Measurements from ENCODE around the gene EIPR1. TPM values are rescaled to one million over a fixed set of nuclear protein-coding genes. Genes with fewer than 3 reads are reported as not detected.
A peak's percentile ranks its signal among the peaks of the same experiment; 100 is the strongest.

EIPR1 gene
- total RNA-seq, 2 experiments from 2014 or later = 36.2 to 42.7 TPM

- POLR2A ChIA-PET = no interaction called here
- Mint-ChIP-seq H3K27me3 (no peaks in the 10 kb centered on the region), H3K36me3 (ENCODE audit: low read depth) (peaks cover 35% of the 10 kb centered on the region), H3K4me1 (peaks cover 4% of the 10 kb centered on the region), H3K27ac (no peak overlapping the region), H3K4me3 (no peak overlapping the region), H3K9me3 (peaks cover 21% of the 10 kb centered on the region)
- no peak for DNase-seq
- CTCF ChIA-PET = no interaction called here
These were observed 148.4 kb downstream of the EIPR1 start for GRCh38 chr2:3229221-3229620.

GRCh38 chr2:3224681-3225080 is 152.9 kb downstream of the EIPR1 start:
- Mint-ChIP-seq H3K9me3 (peaks cover 22% of the 10 kb centered on the region), H3K4me1 (peaks cover 29% of the 10 kb centered on the region), H3K27me3 (no peaks in the 10 kb centered on the region), H3K36me3 (ENCODE audit: low read depth) (peaks cover 24% of the 10 kb centered on the region), H3K4me3 (no peak overlapping the region), H3K27ac (no peak overlapping the region)
- ChIA-PET CTCF (interaction anchor here (0.6 kb wide), 1 partner anchor 63 kb away, joined by 3 read pairs; no protein-coding TSS in a partner anchor), POLR2A (no interaction called here)
- DNase-seq = no peak

- H3K27ac Mint-ChIP-seq = peak overlapping the region; percentile 85
- POLR2A ChIA-PET = no interaction called here
- H3K4me3 Mint-ChIP-seq = no peak overlapping the region
- H3K9me3 Mint-ChIP-seq = peaks cover 16% of the 10 kb centered on the region
- H3K27me3 Mint-ChIP-seq = no peaks in the 10 kb centered on the region
- peak; percentile 47 for DNase-seq
- CTCF ChIA-PET = interaction anchor here (1.1 kb wide), 1 partner anchor 13 kb away, joined by 3 read pairs; no protein-coding TSS in a partner anchor
- H3K36me3 Mint-ChIP-seq (ENCODE audit: low read depth) = peaks cover 18% of the 10 kb centered on the region
- peaks cover 29% of the 10 kb centered on the region for H3K4me1 Mint-ChIP-seq
These were observed 154.3 kb downstream of the EIPR1 start for GRCh38 chr2:3223080-3223923.

- CTCF ChIA-PET = interaction anchor here (1.1 kb wide), 1 partner anchor 14 kb away, joined by 3 read pairs; no protein-coding TSS in a partner anchor
- Mint-ChIP-seq H3K4me1 (peaks cover 31% of the 10 kb centered on the region), H3K27me3 (no peaks in the 10 kb centered on the region), H3K9me3 (peaks cover 16% of the 10 kb centered on the region), H3K36me3 (ENCODE audit: low read depth) (peaks cover 17% of the 10 kb centered on the region), H3K4me3 (no peak overlapping the region), H3K27ac (peak overlapping the region; percentile 85)
- POLR2A ChIA-PET = no interaction called here
- DNase-seq = peak; percentile 55
These were observed 155.0 kb downstream of the EIPR1 start for GRCh38 chr2:3222636-3223035.

GRCh38 chr2:3219536-3219935 is 158.1 kb downstream of the EIPR1 start:
- peaks cover 19% of the 10 kb centered on the region for H3K9me3 Mint-ChIP-seq
- POLR2A ChIA-PET = no interaction called here
- no peak for DNase-seq
- CTCF ChIA-PET = no interaction called here
- no peak overlapping the region for H3K27ac Mint-ChIP-seq
- no peaks in the 10 kb centered on the region for H3K27me3 Mint-ChIP-seq
- no peak overlapping the region for H3K4me3 Mint-ChIP-seq
- peaks cover 31% of the 10 kb centered on the region for H3K4me1 Mint-ChIP-seq
- H3K36me3 Mint-ChIP-seq (ENCODE audit: low read depth) = peaks cover 12% of the 10 kb centered on the region

GRCh38 chr2:3217646-3218045 is 160.0 kb downstream of the EIPR1 start:
- Mint-ChIP-seq H3K27me3 (no peaks in the 10 kb centered on the region), H3K4me3 (no peak overlapping the region), H3K27ac (no peak overlapping the region), H3K36me3 (ENCODE audit: low read depth) (peaks cover 14% of the 10 kb centered on the region), H3K4me1 (peaks cover 13% of the 10 kb centered on the region), H3K9me3 (peaks cover 18% of the 10 kb centered on the region)
- ChIA-PET POLR2A (no interaction called here), CTCF (interaction anchor here (1.7 to 1.9 kb wide), 2 partner anchors 8 to 12 kb away, joined by 4 to 6 read pairs; no protein-coding TSS in a partner anchor)
- no peak for DNase-seq

GRCh38 chr2:3216841-3217495 is 160.7 kb downstream of the EIPR1 start:
- no peak for DNase-seq
- H3K4me1 Mint-ChIP-seq = peaks cover 6% of the 10 kb centered on the region
- ChIA-PET CTCF (interaction anchor here (1.7 to 1.9 kb wide), 2 partner anchors 9 to 11 kb away, joined by 4 to 6 read pairs; no protein-coding TSS in a partner anchor), POLR2A (no interaction called here)
- no peaks in the 10 kb centered on the region for H3K27me3 Mint-ChIP-seq
- H3K27ac Mint-ChIP-seq = no peak overlapping the region
- H3K9me3 Mint-ChIP-seq = peaks cover 17% of the 10 kb centered on the region
- no peak overlapping the region for H3K4me3 Mint-ChIP-seq
- H3K36me3 Mint-ChIP-seq (ENCODE audit: low read depth) = peaks cover 14% of the 10 kb centered on the region

GRCh38 chr2:3214806-3215404 is 162.7 kb downstream of the EIPR1 start:
- Mint-ChIP-seq H3K36me3 (ENCODE audit: low read depth) (peaks cover 5% of the 10 kb centered on the region), H3K4me3 (no peak overlapping the region), H3K4me1 (peaks cover 4% of the 10 kb centered on the region), H3K27ac (peak overlapping the region; percentile 9), H3K27me3 (no peaks in the 10 kb centered on the region), H3K9me3 (peaks cover 6% of the 10 kb centered on the region)
- ChIA-PET CTCF (interaction anchor here (1.4 kb wide), 1 partner anchor 19 kb away, joined by 4 read pairs; no protein-coding TSS in a partner anchor), POLR2A (no interaction called here)
- no peak for DNase-seq

GRCh38 chr2:3214065-3214464 is 163.6 kb downstream of the EIPR1 start:
- Mint-ChIP-seq H3K9me3 (peaks cover 6% of the 10 kb centered on the region), H3K4me3 (no peak overlapping the region), H3K36me3 (ENCODE audit: low read depth) (peaks cover 3% of the 10 kb centered on the region), H3K27ac (no peak overlapping the region), H3K27me3 (no peaks in the 10 kb centered on the region), H3K4me1 (peaks cover 4% of the 10 kb centered on the region)
- DNase-seq = no peak
- ChIA-PET CTCF (no interaction called here), POLR2A (no interaction called here)

GRCh38 chr2:3212984-3213383 is 164.6 kb downstream of the EIPR1 start:
- no peaks in the 10 kb centered on the region for H3K27me3 Mint-ChIP-seq
- H3K27ac Mint-ChIP-seq = no peak overlapping the region
- H3K4me3 Mint-ChIP-seq = no peak overlapping the region
- ChIA-PET POLR2A (no interaction called here), CTCF (no interaction called here)
- DNase-seq = no peak
- H3K9me3 Mint-ChIP-seq = peaks cover 6% of the 10 kb centered on the region
- peaks cover 3% of the 10 kb centered on the region for H3K36me3 Mint-ChIP-seq (ENCODE audit: low read depth)
- H3K4me1 Mint-ChIP-seq = peaks cover 4% of the 10 kb centered on the region

- Mint-ChIP-seq H3K4me3 (no peak overlapping the region), H3K27ac (no peak overlapping the region), H3K36me3 (ENCODE audit: low read depth) (peaks cover 3% of the 10 kb centered on the region), H3K9me3 (peaks cover 6% of the 10 kb centered on the region), H3K27me3 (no peaks in the 10 kb centered on the region), H3K4me1 (no peaks in the 10 kb centered on the region)
- POLR2A ChIA-PET = no interaction called here
- CTCF ChIA-PET = interaction anchor here (1.4 kb wide), 1 partner anchor 92 kb away, joined by 3 read pairs; no protein-coding TSS in a partner anchor
- no peak for DNase-seq
These were observed 165.6 kb downstream of the EIPR1 start for GRCh38 chr2:3212061-3212362.

GRCh38 chr2:3211256-3212060 is 166.2 kb downstream of the EIPR1 start:
- Mint-ChIP-seq H3K9me3 (peaks cover 6% of the 10 kb centered on the region), H3K4me3 (no peak overlapping the region), H3K4me1 (no peaks in the 10 kb centered on the region), H3K36me3 (ENCODE audit: low read depth) (peaks cover 2% of the 10 kb centered on the region), H3K27me3 (no peaks in the 10 kb centered on the region), H3K27ac (no peak overlapping the region)
- CTCF ChIA-PET = interaction anchor here (1.4 kb wide), 1 partner anchor 92 kb away, joined by 3 read pairs; no protein-coding TSS in a partner anchor
- DNase-seq = no peak
- POLR2A ChIA-PET = no interaction called here
